DND-41 (cell line): ENCODE measurements around the gene S100A7A.

Source experiments
- ATAC-seq: fragments of 200-7000 bp; cut with Tn5 transposase; 3 replicates; pipeline ENCODE4 v1.9.1; 2021; ENCODE audit warnings: low read depth; ENCODE audit not compliant: insufficient read depth
- DNase-seq: peaks from one replicate; pipeline ENCODE4 v3.0.0-alpha.2; 2020
- H2AFZ ChIP-seq: 2 replicates; pipeline ENCODE4 v1.6.0; 2012; ENCODE audit warnings: low read depth, low read length
- H3K27ac ChIP-seq: 2 replicates; pipeline ENCODE4 v1.5.1; 2012; ENCODE audit warnings: low read length, inconsistent platforms
- H3K27me3 ChIP-seq: fragments of 200-600 bp; sonication (generic); 2 replicates; pipeline ENCODE4 v1.6.0; 2012; ENCODE audit warnings: low read length, mild to moderate bottlenecking, inconsistent platforms; ENCODE audit not compliant: insufficient read depth, poor library complexity
- H3K36me3 ChIP-seq: 2 replicates; pipeline ENCODE4 v1.5.1; 2012; ENCODE audit warnings: low read length, inconsistent platforms; ENCODE audit not compliant: insufficient read depth
- H3K4me1 ChIP-seq: 2 replicates; pipeline ENCODE4 v1.5.1; 2012; ENCODE audit warnings: mild to moderate bottlenecking, low read length; ENCODE audit not compliant: insufficient read depth
- H3K4me2 ChIP-seq: 2 replicates; pipeline ENCODE4 v1.6.0; 2012; ENCODE audit warnings: mild to moderate bottlenecking, moderate library complexity, low read length, inconsistent platforms; ENCODE audit not compliant: insufficient read depth
- H3K4me3 ChIP-seq, 2 experiments: fragments of 200-600 bp in 1 of 2; shearing (Covaris generic) in 1 of 2; 2 replicates each; pipeline ENCODE4 v1.5.1; 2012 to 2016; ENCODE audit warnings: inconsistent platforms in 2 of 2, low read length in 2 of 2, mild to moderate bottlenecking in 2 of 2, low read depth in 1 of 2, moderate library complexity in 1 of 2
- H3K79me2 ChIP-seq: 2 replicates; pipeline ENCODE4 v1.6.0; 2012; ENCODE audit warnings: low read length, inconsistent platforms; ENCODE audit not compliant: insufficient read depth
- H3K9ac ChIP-seq: 2 replicates; pipeline ENCODE4 v1.6.0; 2012; ENCODE audit warnings: low read depth, mild to moderate bottlenecking, inconsistent platforms, low read length, moderate library complexity
- H3K9me3 ChIP-seq: 2 replicates; pipeline ENCODE4 v1.5.1; 2012; ENCODE audit warnings: low read length, moderate library complexity, mild to moderate bottlenecking, inconsistent platforms; ENCODE audit not compliant: insufficient read depth, severe bottlenecking
- H4K20me1 ChIP-seq: 2 replicates; pipeline ENCODE4 v1.6.0; 2012; ENCODE audit warnings: low read length; ENCODE audit not compliant: insufficient read depth
- CTCF ChIP-seq: IDR thresholded peaks from 2 replicates; pipeline ENCODE4 v1.5.1; 2012; ENCODE audit warnings: borderline replicate concordance, low read length, moderate library complexity, mild to moderate bottlenecking; ENCODE audit not compliant: poor library complexity, severe bottlenecking; ENCODE audit errors: extremely low read depth
- EZH2 ChIP-seq: IDR thresholded peaks from 3 replicates; pipeline ENCODE4 v1.6.1; 2012; ENCODE audit warnings: borderline replicate concordance, low read depth, mild to moderate bottlenecking, moderate library complexity, low read length, inconsistent platforms; ENCODE audit not compliant: severe bottlenecking

Gene S100A7A

GRCh38 chr1:153396461-153396860, 19.9 kb upstream of the S100A7A start:
- no peak overlapping the region for H3K9ac ChIP-seq
- H3K4me1 ChIP-seq: no peaks in the 10 kb centered on the region
- H2AFZ ChIP-seq: no peak overlapping the region
- H3K4me3 ChIP-seq: no peak overlapping the region
- no peaks in the 10 kb centered on the region for H3K36me3 ChIP-seq
- H3K79me2 ChIP-seq: no peaks in the 10 kb centered on the region
- H3K27me3 ChIP-seq: no peaks in the 10 kb centered on the region
- no peak overlapping the region for H3K4me2 ChIP-seq
- ATAC-seq: no peak
- no peaks in the 10 kb centered on the region for H3K9me3 ChIP-seq
- TF ChIP-seq CTCF (no peak), EZH2 (no peak)
- DNase-seq: no peak
- H3K27ac ChIP-seq: no peak overlapping the region
- H4K20me1 ChIP-seq: peaks cover 5% of the 10 kb centered on the region

DNA sequence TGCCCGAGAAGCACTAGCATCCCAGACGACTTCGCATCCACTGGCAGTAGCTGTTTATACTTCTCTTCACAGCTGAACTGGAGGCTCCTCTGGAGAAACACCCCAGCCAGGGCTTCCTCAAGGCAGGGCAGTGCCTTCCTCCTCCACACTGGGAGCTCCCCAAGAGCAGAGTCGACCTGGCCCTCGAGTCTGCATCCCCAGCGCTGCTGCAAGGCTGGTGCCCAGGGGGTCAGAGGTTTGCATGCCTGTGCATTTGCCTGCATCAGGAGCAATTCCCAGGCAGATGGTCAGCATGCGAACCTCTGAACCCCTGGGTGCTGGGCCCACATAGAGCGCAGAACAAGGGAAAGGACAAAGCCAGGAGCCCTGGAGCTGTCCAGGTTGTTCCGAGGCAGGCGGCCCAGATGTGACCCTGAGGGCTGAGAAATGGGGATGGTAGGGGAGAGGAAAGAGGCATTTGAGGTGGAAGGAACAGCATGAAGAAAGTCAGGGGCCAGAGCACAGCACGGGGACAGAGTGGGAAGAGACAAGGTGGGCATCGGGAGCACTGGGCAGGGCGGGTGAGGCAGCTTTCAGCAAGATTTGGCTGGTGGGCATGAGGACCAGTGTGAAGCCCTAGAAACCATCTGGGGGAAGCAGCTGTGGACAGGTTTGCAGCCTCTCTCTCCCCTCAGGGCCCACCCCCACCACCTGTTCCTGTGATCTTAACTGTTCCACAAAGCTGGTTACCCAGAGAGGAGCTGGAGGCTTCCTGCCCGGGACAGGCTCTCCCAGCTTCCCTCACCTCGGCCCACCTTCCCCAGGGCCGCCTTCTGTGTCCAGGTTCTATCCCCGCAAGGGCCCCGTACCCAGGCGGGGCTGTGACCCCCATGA, 19.0 kb upstream of the S100A7A start:
- Histone ChIP-seq H3K4me3 (no peak overlapping the region), H4K20me1 (peaks cover 3% of the 10 kb centered on the region; the same call in 1 of the 2 replicates), H3K9me3 (no peaks in the 10 kb centered on the region), H3K27me3 (no peaks in the 10 kb centered on the region), H3K27ac (no peak overlapping the region), H2AFZ (no peak overlapping the region), H3K79me2 (no peaks in the 10 kb centered on the region), H3K36me3 (no peaks in the 10 kb centered on the region), H3K9ac (no peak overlapping the region), H3K4me1 (no peaks in the 10 kb centered on the region), H3K4me2 (no peak overlapping the region)
- TF ChIP-seq CTCF: no peak
- no peak for TF ChIP-seq EZH2
- ATAC-seq: no peak
- no peak for DNase-seq

DNA sequence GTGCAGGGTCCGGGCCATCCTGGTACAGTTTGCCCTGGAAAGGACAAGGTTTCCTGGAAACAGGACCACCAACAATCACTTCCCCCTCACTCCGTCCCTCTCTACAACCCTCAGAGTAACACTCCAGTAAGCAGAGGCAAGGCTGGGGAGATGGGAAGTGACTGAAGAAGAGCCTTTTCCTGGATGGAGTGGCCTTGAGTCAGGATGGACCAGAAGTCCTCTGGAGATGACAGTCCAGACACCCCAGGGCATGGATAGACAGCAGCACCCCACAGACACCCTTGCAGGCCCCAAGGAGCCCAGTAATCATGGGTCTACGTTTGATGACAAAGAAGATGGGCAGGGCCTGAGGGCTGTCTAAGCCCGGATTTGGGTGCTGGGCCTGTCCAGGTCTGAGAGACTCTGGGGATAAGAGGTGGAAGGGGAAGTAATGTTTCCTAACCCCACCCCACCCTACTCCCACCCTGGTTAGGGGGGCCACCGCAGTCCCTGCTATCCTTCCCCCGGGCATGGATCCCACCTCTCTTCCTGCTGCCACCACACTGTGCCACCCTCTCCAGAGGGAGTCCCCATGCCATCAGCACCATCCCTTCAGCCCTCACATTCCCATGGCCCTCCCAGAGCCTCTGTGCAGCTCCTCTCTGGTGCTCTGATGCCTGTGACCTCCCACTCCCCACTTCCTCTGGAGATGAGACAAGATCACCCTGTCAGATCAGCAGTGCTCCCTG, 18.2 kb upstream of the S100A7A start:
- no peaks in the 10 kb centered on the region for H3K27me3 ChIP-seq
- ATAC-seq (no peak), DNase-seq (no peak)
- H2AFZ ChIP-seq: no peak overlapping the region
- H3K79me2 ChIP-seq: no peaks in the 10 kb centered on the region
- H4K20me1 ChIP-seq: peaks cover 3% of the 10 kb centered on the region; the same call in 1 of the 2 replicates
- H3K9me3 ChIP-seq: no peaks in the 10 kb centered on the region
- H3K4me3 ChIP-seq: no peak overlapping the region
- no peaks in the 10 kb centered on the region for H3K4me1 ChIP-seq
- H3K9ac ChIP-seq: no peak overlapping the region
- no peak overlapping the region for H3K4me2 ChIP-seq
- no peak overlapping the region for H3K27ac ChIP-seq
- H3K36me3 ChIP-seq: no peaks in the 10 kb centered on the region
- TF ChIP-seq EZH2 (no peak), CTCF (no peak)
